IPS-11a (cell line): ENCODE data around the gene ZNF385B.
"Not testable (repeated sequence)": the region's sequence is repeated elsewhere in the genome, so short reads cannot be mapped to it uniquely, and the experiment has no call there.

Source experiments
- H3K4me3 ChIP-seq: one replicate; pipeline ENCODE4 v1.5.1; 2013; ENCODE audit warnings: low read depth, low read length, control low read depth

Gene ZNF385B

DNA sequence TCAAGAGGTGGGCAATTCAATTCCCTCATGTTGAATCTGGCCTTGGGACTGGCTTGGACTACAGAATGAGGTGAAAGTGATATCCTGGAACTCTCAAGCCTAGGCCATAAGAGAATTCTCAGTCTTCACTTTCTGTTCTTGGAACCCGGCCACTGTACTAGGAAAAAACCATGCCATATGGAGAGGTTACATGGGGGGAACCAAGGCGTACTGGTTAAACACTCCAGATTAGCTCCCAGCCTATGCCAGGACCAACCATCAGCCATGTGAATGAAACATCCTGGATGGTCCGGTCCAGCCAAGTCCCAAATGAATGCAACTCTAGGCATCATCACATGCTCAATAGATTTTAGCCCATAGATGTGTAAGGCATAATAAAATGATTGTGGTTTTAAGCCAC lies 56.4 kb downstream of the ZNF385B start:
- H3K4me3 ChIP-seq = no peak overlapping the region

- H3K4me3 ChIP-seq = no peak overlapping the region
Observed at GRCh38 chr2:179804206-179804605, 57.2 kb downstream of the ZNF385B start.

GRCh38 chr2:179802051-179802882 lies 59.1 kb downstream of the ZNF385B start:
- H3K4me3 ChIP-seq = no peak overlapping the region

DNA sequence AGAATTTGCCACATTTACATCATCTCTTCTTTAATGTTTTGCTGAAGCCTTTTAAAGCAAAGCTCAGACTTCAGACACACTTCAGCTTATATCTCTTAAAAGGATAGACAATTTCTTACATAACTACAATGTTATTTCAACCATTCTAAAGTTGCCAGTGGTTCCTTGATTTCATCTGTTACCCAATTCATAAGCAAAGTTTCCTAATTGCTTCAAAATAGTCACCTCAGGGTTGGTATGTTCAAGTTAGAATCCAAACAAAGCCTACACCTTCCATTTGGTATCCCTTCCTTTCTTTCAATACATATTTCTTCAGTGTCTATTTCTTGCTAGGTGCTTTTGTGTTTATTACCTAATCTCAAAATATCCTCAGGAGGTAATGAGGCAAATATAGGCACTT lies 60.6 kb downstream of the ZNF385B start:
- H3K4me3 ChIP-seq = no peak overlapping the region

- no peak overlapping the region for H3K4me3 ChIP-seq
Observed at GRCh38 chr2:179796213-179797007, 65.0 kb downstream of the ZNF385B start.

- no peak overlapping the region for H3K4me3 ChIP-seq
Observed at GRCh38 chr2:179793902-179794301, 67.5 kb downstream of the ZNF385B start.

- no peak overlapping the region for H3K4me3 ChIP-seq
Observed at GRCh38 chr2:179793238-179793637, 68.2 kb downstream of the ZNF385B start.

DNA sequence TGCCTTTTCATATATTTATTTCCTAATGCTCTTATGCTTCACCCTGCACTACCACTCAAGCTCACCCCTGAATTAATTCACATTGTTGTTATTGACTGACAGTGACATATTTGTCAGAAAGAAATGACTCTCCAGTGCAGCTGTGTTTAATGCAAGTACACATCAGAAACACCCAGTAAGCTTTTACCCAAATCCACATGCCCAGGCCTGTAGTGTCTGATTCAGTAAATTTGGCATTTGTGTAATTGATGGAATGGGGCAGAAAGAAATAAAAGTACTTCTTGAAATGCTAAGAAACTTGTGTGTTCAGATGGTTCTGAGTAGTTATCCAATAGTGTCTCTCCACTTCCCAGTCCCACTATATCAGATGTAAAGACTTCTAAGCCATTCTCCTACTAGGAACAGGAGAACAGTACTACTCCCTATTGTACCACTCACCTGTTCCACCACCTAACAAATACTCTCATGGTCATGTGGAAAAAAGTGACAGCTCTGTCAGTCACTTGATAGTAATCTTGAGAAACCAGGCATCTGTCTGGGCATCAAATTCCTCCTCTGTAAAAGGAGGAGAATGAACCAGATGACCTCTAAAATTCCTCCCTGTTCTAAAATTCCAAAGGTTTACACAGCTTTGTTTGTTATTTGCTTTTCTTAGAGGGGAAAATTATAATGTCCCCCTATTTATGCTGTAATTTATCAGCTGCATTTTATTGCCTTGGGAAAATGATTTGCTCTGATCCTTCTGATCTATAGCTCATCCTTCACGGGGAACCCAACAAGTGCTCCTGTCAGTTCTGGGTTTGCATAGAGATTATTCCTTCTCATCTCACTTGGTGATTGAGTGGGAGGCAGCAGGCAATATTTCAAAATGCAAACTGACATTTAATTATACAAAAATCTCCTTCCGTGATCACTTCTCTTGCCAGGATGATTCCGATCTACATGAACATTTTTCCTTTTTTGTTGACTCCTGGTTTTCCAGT lies 70.9 kb downstream of the ZNF385B start:
- no peak overlapping the region for H3K4me3 ChIP-seq

DNA sequence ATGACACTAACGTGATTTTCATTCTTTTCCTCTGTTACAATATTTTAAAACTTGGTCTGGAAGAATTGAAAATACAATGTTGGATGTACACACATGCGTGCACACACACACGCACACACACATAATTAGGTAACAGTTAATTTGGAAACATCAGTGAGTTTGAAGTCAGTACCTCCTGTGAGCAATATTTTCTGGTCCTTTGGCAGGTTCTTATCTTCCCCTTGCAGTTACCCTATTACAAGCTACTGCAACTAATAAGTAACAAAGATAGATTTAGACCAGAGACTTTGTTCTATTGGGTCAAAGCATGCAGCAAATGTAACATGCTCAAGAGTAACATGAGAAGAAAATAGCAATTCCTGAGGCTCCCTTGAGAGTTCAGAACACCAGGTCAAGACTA lies 73.3 kb downstream of the ZNF385B start:
- no peak overlapping the region for H3K4me3 ChIP-seq

GRCh38 chr2:179787601-179788000 lies 73.8 kb downstream of the ZNF385B start:
- no peak overlapping the region for H3K4me3 ChIP-seq

DNA sequence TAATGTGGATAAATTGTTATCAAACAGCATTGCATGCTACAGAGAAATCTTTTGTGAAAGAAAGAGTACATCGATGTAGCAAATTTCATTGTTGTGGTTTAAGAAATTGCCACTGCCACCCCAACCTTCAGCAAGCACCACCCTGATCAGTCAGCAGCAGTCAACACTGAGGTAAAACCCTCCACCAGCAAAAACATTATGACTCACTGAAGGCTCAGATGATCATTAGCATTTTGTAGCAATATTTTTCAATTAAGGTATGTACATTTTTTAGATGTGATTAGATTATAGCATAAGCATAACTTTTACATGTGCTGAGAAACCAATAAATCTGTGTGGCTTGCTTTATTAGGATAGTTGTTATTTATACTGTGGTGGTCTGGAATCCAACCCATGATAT lies 75.5 kb downstream of the ZNF385B start:
- no peak overlapping the region for H3K4me3 ChIP-seq

DNA sequence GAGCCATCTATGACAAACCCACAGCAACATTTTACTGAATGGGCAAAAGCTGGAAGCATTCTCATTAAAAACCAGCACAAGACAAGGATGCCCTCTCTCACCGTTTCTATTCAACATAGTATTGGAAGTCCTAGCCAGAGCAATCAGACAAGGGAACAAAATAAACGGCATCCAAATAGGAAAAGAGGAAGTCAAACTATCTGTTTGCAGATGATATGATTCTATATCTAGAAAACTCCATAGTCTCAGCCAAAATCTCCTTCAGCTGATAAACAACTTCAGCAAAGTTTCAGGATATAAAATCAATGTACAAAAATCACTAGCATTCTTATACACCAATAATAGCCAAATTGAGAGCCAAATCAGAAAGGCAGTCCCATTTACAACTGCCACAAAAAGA lies 79.1 kb downstream of the ZNF385B start:
- not testable (repeated sequence) for H3K4me3 ChIP-seq

DNA sequence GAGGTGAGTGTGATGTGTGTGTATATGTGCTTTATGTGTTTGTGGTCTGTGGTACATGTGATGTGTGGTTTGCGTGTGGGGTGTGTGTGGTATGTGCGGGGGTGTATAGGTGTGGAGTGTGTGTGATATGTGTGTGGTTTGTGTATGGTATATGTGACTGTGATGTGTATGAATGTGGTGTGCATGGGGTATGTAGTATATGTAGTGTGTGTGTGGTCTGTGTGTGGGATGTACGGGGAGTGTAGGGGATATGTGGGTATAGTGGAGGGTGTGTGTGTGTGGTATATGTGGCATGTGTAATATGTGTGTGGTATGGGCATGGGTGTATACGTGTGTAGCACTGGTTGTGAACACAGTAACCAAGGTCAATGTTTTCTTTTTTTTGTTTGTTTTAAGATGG lies 87.4 kb downstream of the ZNF385B start:
- no peak overlapping the region for H3K4me3 ChIP-seq

GRCh38 chr2:179772346-179772745 lies 89.1 kb downstream of the ZNF385B start:
- no peak overlapping the region for H3K4me3 ChIP-seq

- H3K4me3 ChIP-seq = no peak overlapping the region
Observed at GRCh38 chr2:179771791-179772190, 89.6 kb downstream of the ZNF385B start.

- H3K4me3 ChIP-seq = no peak overlapping the region
Observed at GRCh38 chr2:179770029-179770428, 91.4 kb downstream of the ZNF385B start.

GRCh38 chr2:179769323-179769722 lies 92.1 kb downstream of the ZNF385B start:
- H3K4me3 ChIP-seq = no peak overlapping the region

GRCh38 chr2:179768765-179769164 lies 92.6 kb downstream of the ZNF385B start:
- no peak overlapping the region for H3K4me3 ChIP-seq

DNA sequence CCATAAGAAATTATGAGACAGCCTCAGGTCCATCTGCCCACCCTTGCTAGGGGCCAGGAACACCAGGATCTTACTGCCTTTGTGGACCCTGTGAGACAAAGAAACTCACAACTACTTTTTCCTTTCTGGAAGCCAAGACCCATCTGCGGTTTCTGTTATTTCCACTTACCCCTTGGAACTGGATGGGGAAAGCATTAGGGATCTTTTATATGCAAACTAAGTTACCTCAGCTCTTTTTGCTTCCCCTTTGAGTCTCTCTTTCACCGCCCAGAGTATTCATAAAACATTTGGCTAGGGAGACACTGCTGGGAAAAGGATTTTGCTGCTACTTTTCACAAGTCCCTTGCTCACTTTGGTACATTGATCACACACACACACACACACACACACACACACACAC lies 95.7 kb downstream of the ZNF385B start:
- no peak overlapping the region for H3K4me3 ChIP-seq

DNA sequence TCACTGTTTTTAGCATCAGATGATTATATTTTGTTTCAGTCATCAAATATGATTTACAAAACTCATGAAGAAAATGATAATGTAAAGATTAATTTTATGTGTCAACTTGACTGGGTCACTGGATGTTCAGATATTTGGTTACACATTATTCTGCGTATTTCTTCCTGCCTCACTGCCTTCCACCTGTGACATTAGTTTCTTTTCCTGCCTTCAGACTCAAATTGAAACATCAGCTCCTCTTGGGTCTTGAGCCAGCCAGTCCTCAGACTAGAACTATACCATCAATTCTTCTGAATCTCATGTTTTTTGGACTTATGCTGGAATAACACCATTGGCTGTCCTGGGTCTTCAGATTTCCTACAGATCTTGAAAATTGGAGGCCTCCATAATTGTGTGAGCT lies 96.7 kb downstream of the ZNF385B start:
- H3K4me3 ChIP-seq = no peak overlapping the region

- no peak overlapping the region for H3K4me3 ChIP-seq
Observed at GRCh38 chr2:179758636-179759035, 102.8 kb downstream of the ZNF385B start.
